ENCODE measurements around the gene STK39.

DNA sequence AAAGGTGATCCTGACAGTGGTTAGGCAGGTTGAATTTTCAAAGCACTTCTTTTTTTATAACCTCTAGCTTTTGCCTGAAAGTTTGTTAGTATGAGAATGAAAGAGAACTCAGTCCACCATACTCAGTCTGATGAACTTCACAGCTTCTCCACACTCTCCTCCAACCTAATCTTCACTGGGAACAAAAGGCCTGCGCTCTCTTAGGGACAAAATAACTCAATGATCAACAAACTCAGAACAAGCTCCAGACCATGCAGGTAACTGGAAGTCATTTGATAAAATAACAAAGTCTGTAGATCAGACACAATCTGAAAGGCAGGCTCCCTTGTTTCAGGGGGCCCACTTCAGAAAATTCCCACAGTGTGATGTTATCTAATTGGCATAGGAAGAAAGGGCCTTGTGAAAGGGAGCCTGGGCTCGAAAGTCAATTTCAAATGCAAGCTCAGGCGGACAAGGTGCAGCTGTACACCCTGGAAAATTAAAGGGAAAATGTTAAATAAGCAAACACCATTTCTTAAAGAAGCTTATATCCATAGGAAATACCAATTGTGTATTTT is 142.2 kb downstream of the STK39 start:
- TF ChIP-seq, protein P1, sequence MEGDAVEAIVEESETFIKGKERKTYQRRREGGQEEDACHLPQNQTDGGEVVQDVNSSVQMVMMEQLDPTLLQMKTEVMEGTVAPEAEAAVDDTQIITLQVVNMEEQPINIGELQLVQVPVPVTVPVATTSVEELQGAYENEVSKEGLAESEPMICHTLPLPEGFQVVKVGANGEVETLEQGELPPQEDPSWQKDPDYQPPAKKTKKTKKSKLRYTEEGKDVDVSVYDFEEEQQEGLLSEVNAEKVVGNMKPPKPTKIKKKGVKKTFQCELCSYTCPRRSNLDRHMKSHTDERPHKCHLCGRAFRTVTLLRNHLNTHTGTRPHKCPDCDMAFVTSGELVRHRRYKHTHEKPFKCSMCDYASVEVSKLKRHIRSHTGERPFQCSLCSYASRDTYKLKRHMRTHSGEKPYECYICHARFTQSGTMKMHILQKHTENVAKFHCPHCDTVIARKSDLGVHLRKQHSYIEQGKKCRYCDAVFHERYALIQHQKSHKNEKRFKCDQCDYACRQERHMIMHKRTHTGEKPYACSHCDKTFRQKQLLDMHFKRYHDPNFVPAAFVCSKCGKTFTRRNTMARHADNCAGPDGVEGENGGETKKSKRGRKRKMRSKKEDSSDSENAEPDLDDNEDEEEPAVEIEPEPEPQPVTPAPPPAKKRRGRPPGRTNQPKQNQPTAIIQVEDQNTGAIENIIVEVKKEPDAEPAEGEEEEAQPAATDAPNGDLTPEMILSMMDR (IDR thresholded peaks at IDR 0.05), result no peak
- no peak for TF ChIP-seq JUN (IDR thresholded peaks at IDR 0.05)

All from A549 (cell line).